GM18520 (cell line): ENCODE results near the gene ADAMTS12.

Experiments
- ATAC-seq: cut with Tn5 transposase; IDR thresholded peaks from one replicate; pipeline ENCODE4 v1.9.1; 2021; ENCODE audit not compliant: unreplicated experiment

Gene ADAMTS12

DNA sequence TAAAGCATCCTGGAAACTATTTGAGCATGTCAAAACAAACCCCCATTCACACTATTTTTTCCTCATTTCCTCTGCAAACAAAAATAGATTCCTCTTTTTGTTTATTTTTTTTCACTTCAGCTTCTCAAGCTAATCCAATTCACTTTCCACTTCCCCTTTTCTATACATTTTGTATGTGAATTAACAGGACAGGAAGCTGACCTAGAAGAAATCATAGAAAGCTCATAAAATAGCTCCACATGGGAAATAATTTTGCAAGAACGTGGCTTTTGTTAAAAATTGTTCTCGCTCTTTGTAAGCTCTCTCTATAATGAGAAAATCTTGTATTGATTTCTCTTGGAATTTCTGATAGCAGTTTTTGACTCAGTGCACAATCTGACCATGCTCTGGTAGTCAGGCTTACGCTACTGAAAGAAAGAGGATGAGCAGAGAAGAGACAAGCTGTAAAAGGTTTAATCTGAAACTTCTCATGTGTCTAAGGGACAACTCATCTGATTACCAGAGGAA is 215.8 kb downstream of the ADAMTS12 start:
- ATAC-seq, result no peak

DNA sequence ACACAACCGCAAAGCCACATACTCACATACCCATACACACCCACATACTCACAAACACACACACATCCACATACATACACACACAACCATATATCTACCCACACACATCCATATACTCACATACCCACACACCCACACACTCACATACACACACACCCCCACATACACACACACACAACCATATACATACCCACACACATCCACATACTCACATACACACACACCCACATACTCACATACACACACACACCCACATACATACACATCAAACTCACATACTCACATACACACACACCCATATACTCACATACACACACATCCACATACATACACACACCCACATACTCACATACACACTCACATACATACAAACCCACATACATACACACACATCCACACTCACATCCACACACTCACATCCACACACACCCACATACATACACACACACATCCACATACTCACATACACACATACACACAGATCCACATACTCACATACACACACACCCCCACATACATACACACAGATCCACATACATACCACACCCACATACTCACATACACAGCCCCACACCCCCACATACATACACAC is 220.0 kb downstream of the ADAMTS12 start:
- no peak for ATAC-seq

DNA sequence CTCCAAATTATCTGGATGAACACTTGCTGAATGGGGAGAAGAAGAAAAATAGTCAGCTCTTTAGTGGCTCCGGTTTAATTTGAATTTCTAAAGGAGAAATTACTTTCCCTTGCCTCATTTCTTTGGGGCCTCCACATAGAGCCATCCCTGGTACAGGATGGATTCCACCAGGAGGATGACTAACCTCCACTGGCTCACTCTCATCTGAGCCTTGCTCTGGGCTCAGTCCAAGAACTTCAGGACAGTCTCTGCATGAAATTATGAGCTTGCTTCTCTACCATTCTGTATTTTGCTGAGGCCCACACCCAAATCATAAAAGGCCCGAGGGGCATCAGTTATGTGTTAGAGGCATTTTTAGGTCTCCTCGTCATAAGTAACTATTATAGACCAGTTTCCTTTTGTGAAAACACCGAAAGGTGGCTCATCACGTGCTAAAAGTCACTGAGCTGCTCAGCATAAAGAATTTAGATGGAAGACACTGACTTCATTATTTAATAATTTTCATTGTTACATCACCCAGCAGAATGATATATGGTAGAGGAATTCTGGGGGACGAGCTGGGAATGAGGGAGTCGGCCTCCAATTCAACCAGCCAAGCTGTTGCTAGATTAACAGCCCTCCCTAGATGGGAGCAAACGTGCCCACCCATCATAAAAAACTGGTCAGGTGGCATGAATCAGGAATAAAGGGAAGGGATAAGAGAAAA is 228.9 kb downstream of the ADAMTS12 start:
- ATAC-seq, result no peak

- ATAC-seq, result no peak
Observed at GRCh38 chr5:33659526-33660169, 232.1 kb downstream of the ADAMTS12 start.

- ATAC-seq, result no peak
Observed at GRCh38 chr5:33657804-33658440, 233.9 kb downstream of the ADAMTS12 start.

DNA sequence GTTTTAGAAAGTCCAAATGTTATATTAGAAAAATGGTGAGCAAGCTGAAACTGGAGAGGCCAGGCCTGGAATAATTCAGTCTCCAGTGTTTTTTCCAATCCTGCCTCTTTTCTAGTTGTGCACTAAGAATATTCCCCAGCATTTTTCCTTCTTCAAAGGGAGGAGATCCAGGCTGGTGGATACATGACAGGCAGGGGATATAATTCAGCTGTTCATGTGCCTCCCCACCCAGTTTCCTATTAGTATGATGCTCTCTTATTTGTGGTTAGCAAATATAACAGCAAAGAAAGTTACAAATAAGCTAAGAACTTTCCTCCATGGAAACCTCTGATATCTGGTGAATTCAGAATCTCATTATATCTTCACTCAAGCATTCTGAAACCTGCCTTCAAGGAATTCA is 234.6 kb downstream of the ADAMTS12 start:
- ATAC-seq, result no peak

- ATAC-seq, result no peak
Observed at GRCh38 chr5:33650911-33651310, 240.9 kb downstream of the ADAMTS12 start.

GRCh38 chr5:33649549-33650482 is 242.0 kb downstream of the ADAMTS12 start:
- no peak for ATAC-seq

DNA sequence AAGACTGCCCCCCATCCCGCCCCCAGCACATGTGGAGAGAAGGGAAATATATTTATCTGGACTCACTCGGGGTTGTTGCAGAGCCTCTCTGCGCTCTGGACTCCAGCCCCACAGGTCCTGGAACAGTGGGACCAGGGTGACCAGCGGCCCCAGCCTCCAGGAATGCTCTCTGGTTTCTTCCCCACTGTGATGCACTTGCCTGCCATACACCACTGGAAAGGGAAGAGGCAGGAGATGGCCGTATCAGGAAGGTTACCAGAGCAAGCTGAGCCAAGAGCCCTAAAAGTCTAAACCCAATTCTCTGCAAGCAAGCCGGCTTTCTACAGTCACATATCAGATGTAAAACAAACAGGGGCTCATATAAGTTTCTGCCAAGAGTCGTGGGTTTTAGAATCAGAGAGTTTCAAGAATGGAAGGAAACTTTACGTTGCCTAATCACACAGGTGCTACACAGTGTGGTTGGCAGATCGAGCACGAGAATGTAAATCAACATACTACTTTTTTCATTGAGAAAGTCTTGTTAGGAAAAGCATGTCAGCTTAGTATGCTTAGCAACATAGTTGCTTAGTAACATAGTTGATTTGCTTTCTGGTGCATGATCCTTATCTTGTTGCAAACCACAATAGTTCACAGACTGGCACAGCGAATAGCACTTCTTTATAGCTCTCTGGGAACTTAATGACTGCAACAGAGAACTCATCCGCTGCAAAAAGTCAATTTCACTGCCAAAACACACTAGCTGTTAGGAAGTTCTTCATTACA is 249.9 kb downstream of the ADAMTS12 start:
- ATAC-seq, result no peak

- ATAC-seq, result no peak
Observed at GRCh38 chr5:33639474-33639873, 252.3 kb downstream of the ADAMTS12 start.

GRCh38 chr5:33637011-33637410 is 254.8 kb downstream of the ADAMTS12 start:
- ATAC-seq, result no peak

DNA sequence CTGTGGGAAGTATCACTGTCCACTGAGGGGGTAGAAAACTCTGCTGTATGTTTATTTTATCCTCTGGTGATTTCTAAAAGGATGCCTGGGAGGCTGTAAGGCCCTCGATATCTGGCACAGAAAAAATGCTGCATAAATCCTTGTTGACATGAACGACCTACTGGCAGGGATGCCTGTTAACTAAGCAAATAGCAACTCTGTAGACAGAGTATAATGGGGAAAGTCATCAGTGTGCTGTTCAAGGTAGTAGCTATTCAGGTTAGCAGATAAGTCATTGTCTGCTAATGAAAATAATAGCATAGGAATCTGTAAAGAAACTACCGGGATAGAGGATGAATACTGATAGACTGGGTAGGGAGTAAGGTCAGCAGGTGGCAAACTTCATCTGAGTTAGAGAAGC is 256.2 kb downstream of the ADAMTS12 start:
- ATAC-seq, result no peak

DNA sequence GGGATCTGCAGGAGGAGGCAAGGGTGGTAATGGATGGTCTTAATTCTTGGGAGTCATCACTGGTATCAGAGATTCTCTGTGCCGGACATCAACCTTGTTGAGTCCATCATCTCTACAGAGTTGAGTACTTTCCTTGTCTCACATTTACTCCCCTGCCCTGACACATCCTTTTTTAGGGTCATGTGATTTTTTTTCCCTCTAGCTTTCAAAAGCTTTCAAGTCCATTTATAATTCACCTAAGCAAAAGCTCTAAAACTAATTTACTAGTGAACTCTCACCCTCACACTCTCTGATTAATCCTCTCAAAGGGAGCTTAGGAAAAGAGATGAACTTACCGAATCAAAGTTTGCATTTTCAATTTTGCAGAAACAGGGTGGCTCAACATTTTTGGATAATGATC is 258.1 kb downstream of the ADAMTS12 start:
- ATAC-seq, result no peak

DNA sequence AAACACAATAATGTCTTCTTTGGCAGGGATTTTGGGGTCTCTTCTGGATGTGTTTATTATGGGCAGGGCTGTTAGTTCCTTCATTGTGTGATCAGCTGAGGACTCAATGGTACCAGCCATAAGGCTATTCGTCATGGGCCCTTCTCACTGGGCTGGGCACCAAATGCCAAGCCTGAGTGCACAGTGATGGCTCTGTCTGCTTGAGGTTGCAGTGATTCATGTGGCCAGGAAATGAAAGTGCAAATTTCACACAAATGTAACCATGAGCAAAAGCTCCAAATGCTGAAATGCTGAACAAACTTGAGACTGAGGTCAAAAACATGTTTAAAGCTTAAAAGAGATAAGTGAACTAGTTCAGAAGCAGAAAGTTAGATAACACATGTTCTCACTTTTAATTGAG is 260.0 kb downstream of the ADAMTS12 start:
- ATAC-seq, result peak; percentile 74

- no peak for ATAC-seq
Observed at GRCh38 chr5:33631139-33631538, 260.7 kb downstream of the ADAMTS12 start.

- ATAC-seq, result no peak
Observed at GRCh38 chr5:33629999-33630398, 261.8 kb downstream of the ADAMTS12 start.

DNA sequence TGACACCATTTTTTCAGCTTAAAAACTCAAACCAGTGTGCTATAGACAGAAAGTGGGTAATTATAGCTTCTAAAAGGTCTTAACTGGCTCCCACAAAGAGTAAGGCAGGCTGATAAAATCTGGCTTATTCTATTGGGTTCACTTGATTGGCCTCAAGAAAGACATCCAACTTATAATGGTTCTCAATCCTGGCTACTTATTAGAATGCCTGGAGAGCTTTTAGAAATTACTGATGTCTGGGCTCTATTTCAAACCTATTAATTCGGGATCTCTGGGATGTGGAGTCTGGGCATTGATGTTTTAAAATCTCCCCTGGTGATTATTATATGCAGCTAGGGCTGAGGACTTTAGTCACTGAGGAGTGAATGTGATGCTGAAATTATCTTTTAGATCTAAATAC is 263.0 kb downstream of the ADAMTS12 start:
- ATAC-seq, result no peak

GRCh38 chr5:33621514-33621913 is 270.3 kb downstream of the ADAMTS12 start:
- no peak for ATAC-seq

GRCh38 chr5:33614039-33614438 is 277.8 kb downstream of the ADAMTS12 start:
- no peak for ATAC-seq

DNA sequence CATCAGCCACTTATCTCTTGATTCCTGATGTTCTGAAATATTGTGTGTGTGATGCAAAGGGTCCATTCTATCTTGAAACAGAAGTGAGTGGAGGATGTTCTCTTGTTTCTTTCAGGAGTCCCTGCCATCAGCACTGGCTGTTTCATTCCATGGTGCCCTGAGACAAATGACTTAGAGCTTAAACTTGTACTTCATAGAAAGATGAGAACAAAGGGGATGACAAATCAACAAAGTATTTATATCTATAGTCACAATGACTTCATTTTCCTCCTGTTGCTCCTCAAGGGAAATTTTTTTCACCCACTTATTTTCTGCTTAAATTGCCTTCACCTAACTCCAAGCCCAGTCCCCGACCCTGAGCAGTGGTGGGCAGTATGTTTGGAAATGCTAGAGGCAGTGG is 279.4 kb downstream of the ADAMTS12 start:
- ATAC-seq, result no peak
